Liver (tissue), 9 donors: ENCODE data around the gene LPP. TPM values are rescaled to one million over a fixed set of nuclear protein-coding genes. Genes with fewer than 3 reads are reported as not detected.
A peak's percentile ranks its signal among the peaks of the same experiment; 100 is the strongest.

Experiments
- DNase-seq: peaks from one replicate; pipeline ENCODE4 v3.0.0-alpha.2; 2017; ENCODE audit warnings: low spot score
- H3K27ac ChIP-seq, 2 donors: one replicate each; pipeline ENCODE4 v1.7.0; 2013; ENCODE audit warnings: inconsistent platforms in 2 of 2, low read length in 2 of 2, control low read depth in 1 of 2, low read depth in 1 of 2, mild to moderate bottlenecking in 1 of 2
- H3K27me3 ChIP-seq, 4 donors: one replicate each; pipeline versions ENCODE4 v1.6.1 to v1.7.0; 2013; ENCODE audit warnings: low read length in 3 of 4, inconsistent platforms in 1 of 4, mild to moderate bottlenecking in 1 of 4, moderate library complexity in 1 of 4; ENCODE audit not compliant: control insufficient read depth in 4 of 4, insufficient read depth in 4 of 4
- H3K36me3 ChIP-seq, 4 donors: one replicate each; pipeline versions ENCODE4 v1.6.1 to v1.7.0; 2013; ENCODE audit warnings: low read length in 3 of 4, mild to moderate bottlenecking in 3 of 4, low read depth in 1 of 4, moderate library complexity in 1 of 4; ENCODE audit not compliant: control insufficient read depth in 4 of 4, insufficient read depth in 3 of 4
- H3K4me1 ChIP-seq, 4 donors: one replicate each; pipeline versions ENCODE4 v1.6.1 to v1.7.0; 2013; ENCODE audit warnings: low read length in 3 of 4, mild to moderate bottlenecking in 3 of 4, moderate library complexity in 1 of 4; ENCODE audit not compliant: control insufficient read depth in 4 of 4, insufficient read depth in 4 of 4
- H3K4me3 ChIP-seq, 3 donors: one replicate each; pipeline versions ENCODE4 v1.6.1 to v1.7.0; 2013; ENCODE audit warnings: low read length in 3 of 3, control low read depth in 1 of 3, low read depth in 1 of 3, mild to moderate bottlenecking in 1 of 3
- H3K9ac ChIP-seq, 2 donors: one replicate each; pipeline ENCODE4 v1.7.0; 2013; ENCODE audit warnings: low read length in 2 of 2, mild to moderate bottlenecking in 2 of 2, moderate library complexity in 2 of 2, control low read depth in 1 of 2, low read depth in 1 of 2
- H3K9me3 ChIP-seq, 4 donors: one replicate each; pipeline versions ENCODE4 v1.6.1 to v1.7.0; 2013; ENCODE audit warnings: low read length in 3 of 4; ENCODE audit not compliant: control insufficient read depth in 4 of 4
- EGR1 ChIP-seq, 2 donors: IDR thresholded peaks; 2 replicates each; pipeline ENCODE4 v1.6.1; 2016 to 2018; ENCODE audit warnings: antibody characterized with exemption in 2 of 2, low read depth in 2 of 2
- FOXA1 ChIP-seq: IDR thresholded peaks from 2 replicates; pipeline ENCODE4 v1.6.1; 2016; ENCODE audit warnings: antibody characterized with exemption
- FOXA2 ChIP-seq: IDR thresholded peaks from 2 replicates; pipeline ENCODE4 v1.6.1; 2016; ENCODE audit warnings: antibody characterized with exemption
- GABPA ChIP-seq, 2 donors: IDR thresholded peaks in 1 of 2; conservative IDR thresholded peaks in 1 of 2; 2 replicates each; pipeline ENCODE4 v1.6.1; 2016; ENCODE audit warnings: antibody characterized with exemption in 2 of 2, mild to moderate bottlenecking in 1 of 2, moderate library complexity in 1 of 2
- HNF4A ChIP-seq, 2 donors: conservative IDR thresholded peaks; 2 replicates each; pipeline ENCODE4 v1.6.1; 2016; ENCODE audit warnings: antibody characterized with exemption in 2 of 2, mild to moderate bottlenecking in 2 of 2
- HNF4G ChIP-seq: IDR thresholded peaks from 2 replicates; pipeline ENCODE4 v1.6.1; 2016; ENCODE audit warnings: antibody characterized with exemption
- JUND ChIP-seq, 2 donors: IDR thresholded peaks; 2 replicates each; pipeline ENCODE4 v1.6.1; 2016; ENCODE audit warnings: antibody characterized with exemption in 2 of 2
- NR2F2 ChIP-seq: IDR thresholded peaks from 2 replicates; pipeline ENCODE4 v1.6.1; 2016; ENCODE audit warnings: antibody characterized with exemption
- RAD21 ChIP-seq, 2 donors: IDR thresholded peaks; 2 replicates each; pipeline ENCODE4 v1.6.1; 2016; ENCODE audit warnings: antibody characterized with exemption in 2 of 2, mild to moderate bottlenecking in 2 of 2
- RXRA ChIP-seq, 2 donors: IDR thresholded peaks; 2 replicates each; pipeline ENCODE4 v1.6.1; 2017 to 2018; ENCODE audit warnings: antibody characterized with exemption in 2 of 2, mild to moderate bottlenecking in 1 of 2
- SP1 ChIP-seq: IDR thresholded peaks from 2 replicates; pipeline ENCODE4 v1.6.1; 2018; ENCODE audit warnings: antibody characterized with exemption, mild to moderate bottlenecking
- TAF1 ChIP-seq: conservative IDR thresholded peaks from 2 replicates; pipeline ENCODE4 v1.6.1; 2016; ENCODE audit warnings: antibody characterized with exemption, mild to moderate bottlenecking
- YY1 ChIP-seq: IDR thresholded peaks from 2 replicates; pipeline ENCODE4 v1.6.1; 2016; ENCODE audit warnings: antibody characterized with exemption, mild to moderate bottlenecking
- WGBS: extraction: QIAGEN DNeasy Blood & Tissue Kit; methylation state at CpG from one replicate; pipeline ENCODE4 v1.1.7; 2013; 5-methylcytosine and 5-hydroxymethylcytosine counted together
- polyA plus RNA-seq, 2 donors: library from polyadenylated mRNA; stranded (reverse) in 1 of 2; unstranded in 1 of 2; fragments of 200-250 nt in 1 of 2; fragments of >200 nt in 1 of 2; fragmentation: Nextera tagmentation in 1 of 2; extraction: Ambion mirVana in 1 of 2; gene quantifications; one replicate each; pipeline versions ENCODE4 v1.2.1 to v1.2.3, GENCODE V29; 2013 to 2015
- total RNA-seq, 2 donors: library from RNA; depleted of rRNA; stranded (reverse); fragments of >200 nt; gene quantifications; one replicate each; pipeline ENCODE4 v1.2.3, GENCODE V29; 2014
- TF ChIP-seq, protein P1 (sequence below): IDR thresholded peaks from 2 replicates; pipeline ENCODE4 v1.6.1; 2016; ENCODE audit warnings: antibody characterized with exemption
- TF ChIP-seq, protein P2 (sequence below): IDR thresholded peaks from 2 replicates; pipeline ENCODE4 v1.6.1; 2016; ENCODE audit warnings: antibody characterized with exemption
- TF ChIP-seq, protein P3 (sequence below): IDR thresholded peaks from 2 replicates; pipeline ENCODE4 v1.6.1; 2016; ENCODE audit warnings: antibody characterized with exemption
- TF ChIP-seq, protein P4 (sequence below): fragments of 150-350 bp; IDR thresholded peaks from 2 replicates; pipeline ENCODE4 v1.5.1; 2017; ENCODE audit warnings: improper control_type of control experiment, low read depth, low read length; ENCODE audit not compliant: missing input control
- TF ChIP-seq, protein P5 (sequence below): IDR thresholded peaks from 2 replicates; pipeline ENCODE4 v1.6.1; 2016; ENCODE audit warnings: antibody characterized with exemption, mild to moderate bottlenecking
- donor health status: healthy.
- donor health status: healthy.
- donor health status: healthy.
- donor health status: healthy.
- donor health status: healthy.

Gene LPP
- total and polyA plus RNA-seq, 4 donors, result 3.3 to 53.7 (median 28.2) TPM

DNA sequence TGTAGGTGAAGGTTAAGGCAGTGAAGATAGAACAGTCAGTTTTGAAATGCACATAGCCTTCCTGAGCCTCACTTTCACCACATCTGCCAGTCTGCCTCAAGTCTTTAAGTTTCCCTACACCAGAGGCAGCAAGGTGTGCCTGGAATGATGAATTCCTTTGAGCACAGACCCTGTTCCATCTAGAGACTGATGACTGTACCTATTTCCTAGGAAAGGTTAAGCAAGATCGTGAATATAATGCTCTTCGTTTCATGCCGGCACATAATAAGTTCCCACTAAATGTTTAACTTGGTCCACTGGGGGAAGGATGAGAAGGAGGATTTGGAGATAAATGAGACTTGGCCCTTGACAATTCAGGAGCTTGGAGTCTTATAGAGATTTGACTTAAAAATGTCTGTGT, 141.9 kb downstream of the LPP start:
- 96% methylated on average over 3 of the region's 3 CpGs for WGBS
- Histone ChIP-seq H3K4me3 (no peak overlapping the region), H3K9ac (peak overlapping the region in 1 of 2 donors; percentile 45), H3K9me3 (no peaks in the 10 kb centered on the region), H3K4me1 (peaks cover 14 to 62% (median 40%) of the 10 kb centered on the region in 4 donors), H3K36me3 (no peaks in the 10 kb centered on the region), H3K27me3 (no peaks in the 10 kb centered on the region), H3K27ac (peak overlapping the region; percentile 81 to 97)
- no peak for DNase-seq
- TF ChIP-seq, protein P1, sequence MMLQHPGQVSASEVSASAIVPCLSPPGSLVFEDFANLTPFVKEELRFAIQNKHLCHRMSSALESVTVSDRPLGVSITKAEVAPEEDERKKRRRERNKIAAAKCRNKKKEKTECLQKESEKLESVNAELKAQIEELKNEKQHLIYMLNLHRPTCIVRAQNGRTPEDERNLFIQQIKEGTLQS, result no peak
- TF ChIP-seq TAF1 (no peak), GABPA (IDR thresholded peaks at IDR 0.05 in 1 of 2, conservative IDR thresholded peaks at IDR 0.05 in 1 of 2) (no peak), JUND (IDR thresholded peaks at IDR 0.05) (no peak), NR2F2 (no peak), FOXA2 (no peak), EGR1 (IDR thresholded peaks at IDR 0.05; ENCODE audit: low read depth in 2 of 2) (no peak), HNF4A (conservative IDR thresholded peaks at IDR 0.05) (no peak), SP1 (no peak)
- TF ChIP-seq, protein P2, sequence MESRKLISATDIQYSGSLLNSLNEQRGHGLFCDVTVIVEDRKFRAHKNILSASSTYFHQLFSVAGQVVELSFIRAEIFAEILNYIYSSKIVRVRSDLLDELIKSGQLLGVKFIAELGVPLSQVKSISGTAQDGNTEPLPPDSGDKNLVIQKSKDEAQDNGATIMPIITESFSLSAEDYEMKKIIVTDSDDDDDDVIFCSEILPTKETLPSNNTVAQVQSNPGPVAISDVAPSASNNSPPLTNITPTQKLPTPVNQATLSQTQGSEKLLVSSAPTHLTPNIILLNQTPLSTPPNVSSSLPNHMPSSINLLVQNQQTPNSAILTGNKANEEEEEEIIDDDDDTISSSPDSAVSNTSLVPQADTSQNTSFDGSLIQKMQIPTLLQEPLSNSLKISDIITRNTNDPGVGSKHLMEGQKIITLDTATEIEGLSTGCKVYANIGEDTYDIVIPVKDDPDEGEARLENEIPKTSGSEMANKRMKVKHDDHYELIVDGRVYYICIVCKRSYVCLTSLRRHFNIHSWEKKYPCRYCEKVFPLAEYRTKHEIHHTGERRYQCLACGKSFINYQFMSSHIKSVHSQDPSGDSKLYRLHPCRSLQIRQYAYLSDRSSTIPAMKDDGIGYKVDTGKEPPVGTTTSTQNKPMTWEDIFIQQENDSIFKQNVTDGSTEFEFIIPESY, result no peak
- TF ChIP-seq, protein P3, sequence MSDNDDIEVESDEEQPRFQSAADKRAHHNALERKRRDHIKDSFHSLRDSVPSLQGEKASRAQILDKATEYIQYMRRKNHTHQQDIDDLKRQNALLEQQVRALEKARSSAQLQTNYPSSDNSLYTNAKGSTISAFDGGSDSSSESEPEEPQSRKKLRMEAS, result no peak
- TF ChIP-seq, protein P4, sequence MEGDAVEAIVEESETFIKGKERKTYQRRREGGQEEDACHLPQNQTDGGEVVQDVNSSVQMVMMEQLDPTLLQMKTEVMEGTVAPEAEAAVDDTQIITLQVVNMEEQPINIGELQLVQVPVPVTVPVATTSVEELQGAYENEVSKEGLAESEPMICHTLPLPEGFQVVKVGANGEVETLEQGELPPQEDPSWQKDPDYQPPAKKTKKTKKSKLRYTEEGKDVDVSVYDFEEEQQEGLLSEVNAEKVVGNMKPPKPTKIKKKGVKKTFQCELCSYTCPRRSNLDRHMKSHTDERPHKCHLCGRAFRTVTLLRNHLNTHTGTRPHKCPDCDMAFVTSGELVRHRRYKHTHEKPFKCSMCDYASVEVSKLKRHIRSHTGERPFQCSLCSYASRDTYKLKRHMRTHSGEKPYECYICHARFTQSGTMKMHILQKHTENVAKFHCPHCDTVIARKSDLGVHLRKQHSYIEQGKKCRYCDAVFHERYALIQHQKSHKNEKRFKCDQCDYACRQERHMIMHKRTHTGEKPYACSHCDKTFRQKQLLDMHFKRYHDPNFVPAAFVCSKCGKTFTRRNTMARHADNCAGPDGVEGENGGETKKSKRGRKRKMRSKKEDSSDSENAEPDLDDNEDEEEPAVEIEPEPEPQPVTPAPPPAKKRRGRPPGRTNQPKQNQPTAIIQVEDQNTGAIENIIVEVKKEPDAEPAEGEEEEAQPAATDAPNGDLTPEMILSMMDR, result no peak

DNA sequence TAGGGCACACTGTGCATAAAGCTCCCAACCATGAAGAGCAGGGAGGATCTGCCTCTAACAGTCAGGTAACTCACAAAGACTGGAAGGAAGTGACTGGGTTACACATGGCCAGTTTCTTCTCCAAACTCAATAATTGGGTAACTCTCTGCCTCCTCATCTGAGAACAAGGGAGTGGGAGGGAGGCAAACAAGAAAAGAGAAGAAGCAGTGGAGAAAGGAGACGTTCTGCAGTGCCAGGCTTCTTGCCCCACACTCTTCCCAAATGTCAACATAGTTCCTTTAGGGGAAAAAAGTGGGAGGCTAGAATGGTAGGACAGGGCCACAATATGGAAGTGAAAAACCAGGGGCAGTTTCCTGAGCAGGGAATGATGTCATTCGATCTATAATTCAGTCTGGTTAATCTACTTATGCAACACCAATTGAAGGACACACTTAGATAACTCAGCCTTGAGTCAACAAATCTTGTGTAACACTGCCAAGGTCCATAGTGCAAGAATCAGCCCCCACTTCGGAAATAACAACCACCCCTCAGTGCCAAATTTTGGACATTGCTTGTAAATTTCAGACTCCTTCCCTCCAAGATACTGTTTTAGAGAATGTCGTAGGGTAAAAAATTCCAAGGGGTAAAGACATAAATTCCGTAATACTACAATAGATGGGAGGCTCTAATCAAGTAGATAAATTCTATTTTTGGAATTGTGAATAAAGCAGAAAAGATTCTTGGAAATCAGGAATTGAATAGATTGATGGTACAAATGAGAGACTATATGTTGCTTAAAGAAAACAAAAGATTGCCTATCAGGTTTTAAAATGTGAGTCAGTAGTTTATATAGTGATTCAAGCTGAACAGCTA, 143.0 kb downstream of the LPP start:
- Histone ChIP-seq H3K4me1 (peaks cover 14 to 58% (median 38%) of the 10 kb centered on the region in 4 donors), H3K36me3 (no peaks in the 10 kb centered on the region), H3K27me3 (no peaks in the 10 kb centered on the region), H3K9ac (peak overlapping the region in 1 of 2 donors; percentile 29), H3K9me3 (no peaks in the 10 kb centered on the region), H3K27ac (peak overlapping the region; percentile 81 to 97), H3K4me3 (no peak overlapping the region)
- DNase-seq, result no peak
- 17% methylated on average over 5 of the region's 5 CpGs for WGBS
- TF ChIP-seq RXRA (IDR thresholded peaks at IDR 0.05), result peak; percentile 91 to 95
- TF ChIP-seq YY1, result peak; percentile 84
- TF ChIP-seq TAF1, result peak; percentile 24
- TF ChIP-seq RAD21 (IDR thresholded peaks at IDR 0.05), result peak; percentile 64 to 72
- TF ChIP-seq EGR1 (IDR thresholded peaks at IDR 0.05; ENCODE audit: low read depth in 2 of 2), result peak in 1 of 2 donors; percentile 78
- peak; percentile 97 for TF ChIP-seq HNF4G
- peak; percentile 88 for TF ChIP-seq FOXA1
- TF ChIP-seq, protein P2, result peak; percentile 93
- peak; percentile 97 to 98 for TF ChIP-seq HNF4A (conservative IDR thresholded peaks at IDR 0.05)
- peak; percentile 77 for TF ChIP-seq NR2F2
- TF ChIP-seq FOXA2, result peak; percentile 89
- TF ChIP-seq JUND (IDR thresholded peaks at IDR 0.05), result peak; percentile 97 to 99
- TF ChIP-seq, protein P3, result peak; percentile 91
- TF ChIP-seq GABPA (IDR thresholded peaks at IDR 0.05 in 1 of 2, conservative IDR thresholded peaks at IDR 0.05 in 1 of 2), result no peak
- TF ChIP-seq, protein P1, result peak; percentile 89
- TF ChIP-seq, protein P5, sequence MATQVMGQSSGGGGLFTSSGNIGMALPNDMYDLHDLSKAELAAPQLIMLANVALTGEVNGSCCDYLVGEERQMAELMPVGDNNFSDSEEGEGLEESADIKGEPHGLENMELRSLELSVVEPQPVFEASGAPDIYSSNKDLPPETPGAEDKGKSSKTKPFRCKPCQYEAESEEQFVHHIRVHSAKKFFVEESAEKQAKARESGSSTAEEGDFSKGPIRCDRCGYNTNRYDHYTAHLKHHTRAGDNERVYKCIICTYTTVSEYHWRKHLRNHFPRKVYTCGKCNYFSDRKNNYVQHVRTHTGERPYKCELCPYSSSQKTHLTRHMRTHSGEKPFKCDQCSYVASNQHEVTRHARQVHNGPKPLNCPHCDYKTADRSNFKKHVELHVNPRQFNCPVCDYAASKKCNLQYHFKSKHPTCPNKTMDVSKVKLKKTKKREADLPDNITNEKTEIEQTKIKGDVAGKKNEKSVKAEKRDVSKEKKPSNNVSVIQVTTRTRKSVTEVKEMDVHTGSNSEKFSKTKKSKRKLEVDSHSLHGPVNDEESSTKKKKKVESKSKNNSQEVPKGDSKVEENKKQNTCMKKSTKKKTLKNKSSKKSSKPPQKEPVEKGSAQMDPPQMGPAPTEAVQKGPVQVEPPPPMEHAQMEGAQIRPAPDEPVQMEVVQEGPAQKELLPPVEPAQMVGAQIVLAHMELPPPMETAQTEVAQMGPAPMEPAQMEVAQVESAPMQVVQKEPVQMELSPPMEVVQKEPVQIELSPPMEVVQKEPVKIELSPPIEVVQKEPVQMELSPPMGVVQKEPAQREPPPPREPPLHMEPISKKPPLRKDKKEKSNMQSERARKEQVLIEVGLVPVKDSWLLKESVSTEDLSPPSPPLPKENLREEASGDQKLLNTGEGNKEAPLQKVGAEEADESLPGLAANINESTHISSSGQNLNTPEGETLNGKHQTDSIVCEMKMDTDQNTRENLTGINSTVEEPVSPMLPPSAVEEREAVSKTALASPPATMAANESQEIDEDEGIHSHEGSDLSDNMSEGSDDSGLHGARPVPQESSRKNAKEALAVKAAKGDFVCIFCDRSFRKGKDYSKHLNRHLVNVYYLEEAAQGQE, result peak; percentile 71
